SH-SY5Y (cell line): ENCODE results near the gene SLC6A12.

Experiments
- GATA2 ChIP-seq: IDR thresholded peaks from 2 replicates; pipeline ENCODE4 v1.6.1; 2011; ENCODE audit warnings: mild to moderate bottlenecking, low read depth, low read length
- GATA3 ChIP-seq: IDR thresholded peaks from 2 replicates; pipeline ENCODE4 v1.6.1; 2011; ENCODE audit warnings: low read depth, mild to moderate bottlenecking, low read length, moderate library complexity

- TF ChIP-seq GATA2, result no peak
- TF ChIP-seq GATA3, result no peak
Observed at GRCh38 chr12:190881-191280, 23.1 kb downstream of the SLC6A12 start.
